ENCODE data around the gene TRIM43. TPM values are rescaled to one million over a fixed set of nuclear protein-coding genes. Genes with fewer than 3 reads are reported as not detected.
"Not testable (repeated sequence)": the region's sequence is repeated elsewhere in the genome, so short reads cannot be mapped to it uniquely, and the experiment has no call there.

Gene TRIM43
- not detected in 2 replicates for polyA plus RNA-seq (2014; cell fraction: cytosol; rRNA removed)
- polyA plus RNA-seq (2014; cell fraction: nucleus; rRNA removed) = not detected in 2 replicates

DNA sequence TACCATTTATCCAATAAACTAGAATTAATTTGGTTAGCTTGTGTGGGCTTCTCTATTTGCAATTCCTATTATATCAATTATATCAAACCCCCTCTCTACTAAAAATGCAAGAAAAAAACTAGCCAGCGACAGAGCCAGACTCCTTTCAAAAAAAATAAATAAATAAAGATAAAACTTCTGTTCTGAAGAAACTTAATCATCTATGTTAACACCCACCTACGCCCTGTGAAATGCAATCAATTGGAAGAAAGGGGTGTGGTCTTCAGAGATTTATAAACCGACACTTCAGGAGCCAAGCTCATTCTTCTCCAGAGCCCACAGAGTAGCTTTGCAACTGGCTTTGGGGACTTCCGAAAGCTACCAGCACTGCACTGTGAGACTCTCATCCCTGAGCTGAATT, at the start of gene TRIM43:
TRIM43 (plus strand) TSS at position 301 of the 400 bp plus-strand sequence. CDS start 2,023 bp downstream, outside the sequence.
- DNase-seq (ENCODE audit: low spot score) = not testable (repeated sequence)

DNA sequence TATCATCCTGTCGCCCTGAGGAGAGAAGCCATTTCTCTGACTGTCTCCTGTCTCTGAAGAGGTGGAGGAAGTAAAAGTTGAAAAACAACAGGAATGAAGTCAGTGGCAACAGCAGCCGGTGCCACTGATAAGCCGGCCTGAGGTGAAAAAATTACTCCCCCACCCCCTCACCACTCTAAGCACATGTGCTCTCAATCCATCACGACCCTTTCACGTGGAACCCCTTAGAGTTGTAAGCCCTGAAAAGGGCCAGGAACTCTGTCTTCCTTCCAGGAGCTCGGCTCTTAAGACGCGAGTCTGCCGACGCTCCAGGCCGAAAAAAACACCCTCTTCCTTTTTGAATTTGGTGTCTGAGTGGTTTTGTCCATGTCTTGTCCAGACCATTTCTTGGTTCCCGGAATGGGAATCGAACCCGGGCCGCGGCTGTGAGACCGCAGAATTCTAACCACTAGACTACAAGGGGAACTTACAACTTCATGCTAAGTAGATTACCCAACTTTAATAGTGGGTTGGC, 40.7 kb upstream of the TRIM43 start:
- DNase-seq (ENCODE audit: low spot score) = no peak

DNA sequence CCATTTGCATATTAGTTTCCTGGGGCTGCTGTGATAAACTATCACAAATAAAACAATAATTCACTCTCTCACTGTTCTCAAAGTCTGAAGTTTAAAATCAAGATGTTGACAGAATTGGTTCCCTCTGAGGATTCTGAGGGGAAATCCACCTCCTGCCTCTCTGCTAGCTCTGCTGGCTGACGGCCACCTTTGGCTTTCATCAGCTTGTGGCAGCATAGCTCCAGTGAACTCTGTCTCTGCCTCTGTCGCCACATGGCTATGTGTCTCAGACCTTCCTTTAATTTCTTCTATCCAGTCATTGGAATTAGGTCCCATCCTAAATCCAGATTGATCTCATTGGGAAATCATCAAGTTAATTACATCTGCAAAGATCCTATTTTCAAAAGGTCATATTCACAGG, 38.9 kb upstream of the TRIM43 start:
- DNase-seq (ENCODE audit: low spot score) = no peak

DNA sequence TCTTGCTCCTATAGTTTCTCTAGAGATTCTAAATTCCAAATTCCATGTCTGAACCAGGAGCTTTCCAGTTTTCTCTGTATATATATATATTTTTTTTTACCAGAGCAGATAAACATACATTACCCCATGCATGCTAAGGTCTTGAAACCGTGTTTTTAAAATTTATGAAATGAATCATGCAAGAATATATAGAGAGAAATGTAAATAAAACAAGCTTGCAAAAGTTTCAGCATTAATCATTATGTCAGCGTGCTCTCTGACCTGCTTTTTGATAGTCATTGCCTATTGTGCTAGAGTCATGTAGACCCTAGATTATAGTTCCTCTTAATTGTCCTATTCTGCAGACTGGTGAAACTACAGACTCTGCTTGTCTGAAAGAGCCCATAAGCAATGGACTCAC, 22.6 kb upstream of the TRIM43 start:
- no peak for DNase-seq (ENCODE audit: low spot score)

DNA sequence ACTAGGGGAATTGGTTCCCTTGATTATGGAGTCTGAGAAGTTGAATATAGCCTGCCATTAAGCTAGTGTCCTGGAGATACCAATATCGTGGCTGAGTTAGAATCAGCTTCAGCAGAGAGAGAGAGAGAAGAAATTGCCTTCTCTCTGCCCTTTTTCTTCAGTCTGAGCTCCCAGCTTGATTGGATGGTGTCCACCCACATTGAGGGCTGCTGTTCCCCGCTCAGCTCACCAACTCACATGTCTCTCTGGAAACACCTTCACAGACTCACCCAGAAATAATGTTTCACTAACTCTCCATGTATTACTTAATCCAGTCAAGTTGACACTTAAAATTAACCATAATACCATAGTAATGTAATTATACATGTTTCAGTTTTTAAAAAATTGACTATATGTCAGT, 17.9 kb upstream of the TRIM43 start:
- DNase-seq (ENCODE audit: low spot score) = no peak

DNA sequence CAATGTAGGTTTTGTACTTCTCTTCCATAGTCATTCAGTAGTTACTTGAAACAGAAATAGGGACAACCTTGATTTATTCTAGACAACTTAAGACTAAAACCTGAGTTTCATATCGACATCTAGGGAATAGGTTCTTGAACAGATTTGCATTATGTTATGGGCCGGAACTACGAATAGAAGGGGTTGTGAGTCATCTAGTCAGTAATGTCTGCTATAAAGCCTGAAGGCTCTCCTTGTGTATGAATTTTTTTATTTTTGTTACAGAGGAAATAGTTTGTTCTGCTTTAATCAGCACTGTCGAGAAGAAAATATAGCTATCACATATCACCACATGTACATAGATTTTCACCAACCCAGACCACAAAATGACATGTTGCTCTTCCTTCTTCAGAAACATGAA, 17.3 kb upstream of the TRIM43 start:
- no peak for DNase-seq (ENCODE audit: low spot score)

DNA sequence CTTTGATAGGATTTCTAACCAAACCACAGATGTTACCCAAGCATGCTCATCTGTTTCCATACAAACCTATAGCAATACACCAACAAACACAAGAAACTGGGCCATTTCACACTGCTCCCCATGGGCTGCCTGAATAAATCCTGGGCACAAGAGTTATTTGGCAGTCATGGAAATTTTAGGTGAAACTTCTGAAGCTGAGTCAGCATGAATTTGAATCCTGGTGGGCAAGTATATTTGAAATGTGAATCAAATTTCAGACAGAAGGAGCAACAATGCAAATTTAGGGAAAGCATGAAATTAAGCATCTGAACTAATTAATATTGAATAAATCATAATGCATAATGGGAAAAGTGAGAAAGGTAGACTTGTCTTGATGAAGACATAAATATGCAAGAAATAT, 15.9 kb upstream of the TRIM43 start:
- DNase-seq (ENCODE audit: low spot score) = no peak

DNA sequence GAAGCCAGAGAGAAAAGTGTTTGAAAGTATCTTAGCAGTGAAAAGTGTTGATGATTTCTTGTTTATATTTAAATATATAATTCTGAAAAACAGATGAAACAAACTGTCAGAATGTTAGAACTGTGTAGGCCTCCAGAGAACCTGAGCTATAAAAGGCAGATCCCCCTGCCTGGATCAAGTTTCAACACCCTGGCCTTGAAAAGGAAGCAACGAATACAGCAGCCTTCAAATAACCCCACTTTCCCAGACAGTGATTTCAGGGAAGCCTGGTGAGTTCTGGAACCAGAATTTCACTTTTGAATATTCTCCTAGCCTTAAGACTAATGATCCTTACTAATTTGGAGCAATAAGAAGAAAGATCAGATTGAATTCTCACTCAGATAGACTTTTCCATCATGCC, 13.3 kb upstream of the TRIM43 start:
- DNase-seq (ENCODE audit: low spot score) = no peak

DNA sequence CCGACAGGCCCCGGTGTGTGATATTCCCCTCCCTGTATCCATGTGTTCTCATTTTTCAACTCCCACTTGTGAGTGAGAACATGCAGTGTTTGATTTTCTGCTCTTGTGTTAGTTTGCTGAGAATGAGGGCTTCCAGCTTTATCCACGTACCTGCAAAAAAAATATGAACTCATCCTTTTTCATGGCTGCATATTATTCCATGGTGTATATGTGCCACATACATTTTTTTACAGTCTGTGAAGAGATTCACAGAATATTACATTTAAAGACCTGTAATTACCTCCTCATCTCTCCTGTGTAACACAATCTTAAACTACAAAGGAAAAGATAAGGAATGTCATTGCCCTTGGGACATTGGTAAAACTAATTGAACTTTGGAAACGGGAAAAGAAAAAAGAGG, 8.3 kb upstream of the TRIM43 start:
- DNase-seq (ENCODE audit: low spot score) = not testable (repeated sequence)

DNA sequence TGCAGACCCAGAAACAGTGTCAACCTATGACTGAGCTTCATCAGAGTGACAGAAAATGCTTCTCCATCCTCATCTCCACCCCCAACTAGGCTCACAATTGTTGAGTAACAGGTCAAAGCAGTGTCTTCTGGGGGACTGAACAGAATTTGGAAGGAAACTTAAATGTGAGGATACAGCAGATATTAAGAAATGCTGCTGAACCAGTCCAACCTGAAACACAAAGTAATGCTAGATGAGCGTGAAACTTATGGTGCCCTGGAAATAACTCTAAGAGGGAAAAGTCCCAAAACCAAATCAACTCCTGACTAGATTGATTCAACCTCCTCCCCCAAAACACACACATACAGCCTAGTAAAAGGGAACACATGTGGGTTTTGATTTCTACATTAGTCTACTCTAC, 7.5 kb upstream of the TRIM43 start:
- DNase-seq (ENCODE audit: low spot score) = not testable (repeated sequence)

DNA sequence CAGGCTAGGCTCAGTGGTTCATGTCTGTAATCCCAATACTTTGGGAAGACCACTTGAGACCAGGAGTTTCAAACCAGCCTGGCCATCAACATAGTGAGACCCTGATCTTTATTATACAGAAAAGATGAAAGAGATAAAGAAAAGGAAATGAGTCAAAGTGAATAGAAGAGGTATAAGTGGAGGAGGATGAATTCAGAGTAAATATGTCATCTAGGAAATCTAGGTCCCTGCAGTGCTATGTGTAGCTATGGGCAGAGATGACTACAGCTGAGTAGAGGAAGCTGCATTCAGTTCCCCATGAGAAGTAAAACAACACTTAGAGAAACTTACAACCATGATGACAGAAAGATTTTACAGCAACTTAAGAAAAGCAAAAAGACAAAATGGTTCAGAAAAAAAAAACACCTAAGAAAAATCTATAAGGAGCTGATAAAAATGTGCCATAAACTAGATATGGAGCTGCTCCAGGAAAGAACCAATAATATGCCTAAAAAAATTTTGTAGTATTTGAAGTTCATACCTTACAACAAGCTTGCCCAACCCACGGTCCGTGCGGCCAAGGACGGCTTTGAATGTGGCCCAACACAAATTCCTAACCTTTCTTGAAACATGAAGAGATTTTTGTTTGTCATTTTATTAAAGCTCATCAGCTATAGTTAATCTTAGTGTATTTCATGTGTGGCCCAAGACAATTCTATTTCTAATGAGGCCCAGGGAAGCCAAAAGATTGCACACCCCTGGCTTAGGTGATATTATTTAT, 1.8 kb upstream of the TRIM43 start:
- DNase-seq (ENCODE audit: low spot score) = not testable (repeated sequence)

DNA sequence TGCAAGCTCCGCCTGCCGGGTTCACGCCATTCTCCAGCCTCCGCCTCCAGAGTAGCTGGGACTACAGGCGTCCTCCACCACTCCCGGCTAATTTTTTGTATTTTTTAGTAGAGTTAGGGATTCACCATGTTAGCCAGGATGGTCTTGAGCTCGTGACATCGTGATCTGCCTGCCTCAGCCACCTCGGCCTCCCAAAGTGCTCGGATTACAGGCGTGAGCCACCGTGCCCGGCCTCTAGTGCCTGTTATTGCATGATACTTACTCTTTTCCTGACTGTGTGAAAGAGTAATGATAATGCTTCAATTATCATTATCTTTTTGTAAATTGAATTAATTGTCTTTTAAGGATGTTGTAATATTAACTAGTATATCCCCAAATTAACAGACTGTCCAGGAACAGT, 1.2 kb downstream of the TRIM43 start:
- DNase-seq (ENCODE audit: low spot score) = not testable (repeated sequence)

DNA sequence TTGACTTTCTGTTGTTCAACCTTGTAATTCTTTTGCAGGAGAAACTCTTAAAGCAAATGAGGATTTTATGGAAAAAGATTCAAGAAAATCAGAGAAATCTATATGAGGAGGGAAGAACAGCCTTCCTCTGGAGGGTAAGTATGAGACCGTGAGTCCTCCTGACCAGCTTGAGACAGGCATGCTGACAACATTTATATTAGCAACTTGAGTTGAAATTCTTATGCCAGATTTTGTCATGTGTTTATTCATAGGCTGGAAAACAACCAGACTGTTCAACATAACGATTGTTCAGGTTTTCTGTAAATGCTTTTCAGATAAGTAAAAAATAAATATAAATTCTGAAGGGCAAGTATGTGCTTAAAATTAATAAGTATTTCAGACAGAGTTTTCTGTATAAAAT, 3.2 kb downstream of the TRIM43 start:
- DNase-seq (ENCODE audit: low spot score) = not testable (repeated sequence)

DNA sequence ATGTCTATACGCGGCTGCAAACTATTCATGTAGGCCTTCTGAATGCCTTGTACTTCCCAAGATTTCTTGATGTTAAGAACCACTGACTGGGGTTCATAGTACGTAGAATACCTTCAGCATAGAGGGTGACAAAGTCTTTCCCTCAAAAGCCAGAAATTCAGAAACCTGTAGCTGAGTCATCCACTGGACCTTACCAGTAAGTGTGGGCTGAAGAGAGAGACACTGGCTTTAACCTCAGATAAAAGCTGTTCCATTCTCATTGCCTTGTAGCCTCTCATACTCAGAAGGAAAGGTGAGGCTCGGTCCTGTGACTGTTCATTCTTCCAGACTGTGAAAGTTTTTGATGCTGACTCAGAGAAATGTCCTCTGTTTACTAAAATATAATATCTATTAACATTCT, 9.5 kb downstream of the TRIM43 start:
- DNase-seq (ENCODE audit: low spot score) = not testable (repeated sequence)

DNA sequence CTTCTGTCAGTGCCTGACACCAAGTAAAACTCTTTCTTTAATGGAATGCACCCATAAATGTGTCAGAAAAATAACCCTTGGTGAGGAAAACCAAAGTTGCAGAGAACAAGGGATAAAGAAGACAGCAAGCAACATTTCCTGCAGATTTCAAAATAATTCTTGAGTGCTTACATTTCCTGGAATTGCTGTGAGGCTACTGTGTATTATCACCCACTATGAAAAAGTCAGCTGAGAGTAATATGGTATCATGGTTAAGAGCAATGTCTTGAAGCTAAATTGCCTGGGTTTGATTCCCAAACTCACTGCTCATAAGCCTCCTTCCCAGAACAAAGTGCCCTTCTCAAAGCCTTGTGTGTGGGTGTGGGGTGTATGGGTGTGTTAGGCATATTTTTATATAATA, 10.3 kb downstream of the TRIM43 start:
- DNase-seq (ENCODE audit: low spot score) = not testable (repeated sequence)

DNA sequence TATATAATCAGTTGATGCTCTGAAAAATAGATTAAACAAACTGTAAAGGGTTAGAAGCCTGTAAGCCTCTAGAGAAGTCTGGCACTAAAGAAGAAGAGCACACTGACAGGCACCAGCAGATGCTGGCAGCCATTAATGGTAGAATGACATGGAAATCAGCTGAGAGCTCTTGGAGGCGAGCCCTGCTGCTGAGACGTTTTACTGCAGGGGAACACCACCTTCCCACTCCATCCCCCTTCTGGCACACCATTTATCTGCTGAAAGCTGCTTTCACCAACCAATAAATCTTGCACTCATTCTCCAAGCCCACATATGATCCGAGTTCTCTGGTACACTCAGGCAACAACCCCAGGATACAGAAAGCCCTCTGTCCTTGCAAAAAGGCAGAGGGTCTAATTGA, 16.6 kb downstream of the TRIM43 start:
- not testable (repeated sequence) for DNase-seq (ENCODE audit: low spot score)

DNA sequence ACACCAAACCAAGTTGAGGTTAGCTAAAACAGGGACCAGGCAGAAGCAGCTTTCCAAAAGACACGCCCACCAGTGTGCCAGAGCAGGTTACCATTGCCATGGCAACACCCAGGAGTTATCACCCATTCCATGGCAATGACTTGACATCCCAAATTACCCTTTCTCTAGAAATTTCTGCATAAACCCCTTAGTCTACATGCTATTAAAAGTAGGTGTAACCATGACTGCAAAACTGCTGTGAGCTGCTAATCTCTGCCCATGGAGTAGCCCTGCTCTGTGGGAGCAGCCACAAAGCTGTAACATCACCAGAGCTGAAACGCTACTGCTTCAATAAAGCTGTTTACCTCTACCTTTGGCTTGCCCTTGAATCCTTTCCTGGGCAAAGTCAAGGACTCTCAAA, 18.0 kb downstream of the TRIM43 start:
- DNase-seq (ENCODE audit: low spot score) = not testable (repeated sequence)

DNA sequence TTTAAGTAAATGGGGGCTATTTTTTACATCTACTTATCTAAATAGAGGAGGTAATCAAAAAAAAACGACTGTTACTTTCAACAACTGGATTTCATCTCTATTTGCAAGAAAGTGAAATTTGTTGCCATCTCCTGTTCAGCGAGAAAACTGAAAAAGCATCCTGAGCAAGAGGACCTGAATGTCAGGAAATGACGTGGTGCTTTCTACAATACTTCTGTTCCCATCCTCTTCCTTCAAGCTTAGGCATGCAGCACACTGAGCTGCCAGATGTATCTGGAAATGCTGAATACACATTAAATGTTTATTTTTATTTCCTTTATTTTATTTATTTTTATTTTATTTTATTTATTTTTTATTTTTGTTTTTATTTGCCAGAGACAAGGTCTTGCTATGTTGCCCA, 21.2 kb downstream of the TRIM43 start:
- not testable (repeated sequence) for DNase-seq (ENCODE audit: low spot score)

DNA sequence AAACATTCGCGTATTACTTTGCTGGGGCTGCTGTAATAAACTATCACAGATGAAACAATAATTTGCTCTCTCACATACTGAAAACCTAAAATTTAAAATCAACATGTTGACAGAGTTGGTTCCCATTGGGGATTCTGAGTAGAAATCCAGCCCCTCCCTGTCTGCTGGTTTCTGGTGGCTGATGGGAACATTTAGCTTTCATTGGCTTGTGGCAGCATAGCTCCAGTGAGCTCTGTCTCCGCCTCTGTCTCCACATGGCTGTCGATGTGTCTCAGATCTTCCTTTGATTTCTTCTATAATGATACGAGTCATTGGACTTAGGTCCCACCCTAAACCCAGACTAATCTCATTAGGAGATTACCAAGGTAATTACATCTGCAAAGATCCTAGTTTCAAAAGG, 30.9 kb downstream of the TRIM43 start:
- DNase-seq (ENCODE audit: low spot score) = not testable (repeated sequence)

DNA sequence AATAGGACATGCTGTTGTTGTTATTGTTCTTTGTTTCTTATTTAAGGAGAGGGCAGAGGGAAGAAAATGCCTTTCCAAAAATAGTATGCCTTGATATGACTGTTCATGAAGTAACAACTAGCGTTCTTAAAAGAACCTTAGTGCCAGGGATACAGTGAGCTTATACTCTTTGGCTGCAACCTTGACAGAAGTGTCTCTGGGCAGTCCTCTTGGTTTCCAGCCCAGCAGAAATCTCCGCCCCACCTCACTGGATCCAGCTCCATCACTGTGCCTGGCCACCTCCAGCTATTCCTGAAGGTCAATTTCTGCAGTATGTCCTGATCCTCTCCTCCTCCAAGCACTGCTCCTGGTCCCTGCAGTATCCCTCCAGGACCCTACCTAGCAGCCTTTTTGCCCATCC, 39.2 kb downstream of the TRIM43 start:
- DNase-seq (ENCODE audit: low spot score) = not testable (repeated sequence)

DNA sequence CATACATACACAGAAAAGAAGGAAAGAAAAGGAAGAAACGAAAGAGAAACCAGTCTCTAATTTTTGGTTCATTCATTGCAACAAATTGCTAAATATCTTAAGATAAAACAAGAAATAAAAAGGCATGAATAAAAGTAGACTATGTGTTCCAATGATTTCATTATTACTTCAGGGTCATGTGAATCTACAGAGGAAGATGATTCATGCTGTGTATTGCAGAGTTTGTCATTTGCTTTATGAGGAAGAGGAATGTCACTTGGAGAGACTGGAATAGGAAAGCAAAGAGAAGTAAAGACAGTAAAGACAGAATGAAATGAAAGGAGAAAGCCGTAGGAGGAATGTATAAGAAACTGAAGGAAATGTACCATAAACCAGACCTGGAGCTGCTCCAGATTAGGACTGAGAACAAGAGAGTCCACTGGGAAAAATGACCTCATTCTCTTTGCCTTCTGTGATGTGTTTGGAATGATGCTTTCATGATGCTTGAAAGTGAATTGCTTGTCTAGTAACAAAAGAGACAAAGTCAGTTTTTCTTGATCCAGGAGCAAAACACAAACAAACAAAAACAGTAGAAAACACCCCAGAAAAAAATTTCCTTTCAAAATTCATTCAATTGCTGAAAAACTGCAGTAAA, 41.9 kb downstream of the TRIM43 start:
- not testable (repeated sequence) for DNase-seq (ENCODE audit: low spot score)

DNA sequence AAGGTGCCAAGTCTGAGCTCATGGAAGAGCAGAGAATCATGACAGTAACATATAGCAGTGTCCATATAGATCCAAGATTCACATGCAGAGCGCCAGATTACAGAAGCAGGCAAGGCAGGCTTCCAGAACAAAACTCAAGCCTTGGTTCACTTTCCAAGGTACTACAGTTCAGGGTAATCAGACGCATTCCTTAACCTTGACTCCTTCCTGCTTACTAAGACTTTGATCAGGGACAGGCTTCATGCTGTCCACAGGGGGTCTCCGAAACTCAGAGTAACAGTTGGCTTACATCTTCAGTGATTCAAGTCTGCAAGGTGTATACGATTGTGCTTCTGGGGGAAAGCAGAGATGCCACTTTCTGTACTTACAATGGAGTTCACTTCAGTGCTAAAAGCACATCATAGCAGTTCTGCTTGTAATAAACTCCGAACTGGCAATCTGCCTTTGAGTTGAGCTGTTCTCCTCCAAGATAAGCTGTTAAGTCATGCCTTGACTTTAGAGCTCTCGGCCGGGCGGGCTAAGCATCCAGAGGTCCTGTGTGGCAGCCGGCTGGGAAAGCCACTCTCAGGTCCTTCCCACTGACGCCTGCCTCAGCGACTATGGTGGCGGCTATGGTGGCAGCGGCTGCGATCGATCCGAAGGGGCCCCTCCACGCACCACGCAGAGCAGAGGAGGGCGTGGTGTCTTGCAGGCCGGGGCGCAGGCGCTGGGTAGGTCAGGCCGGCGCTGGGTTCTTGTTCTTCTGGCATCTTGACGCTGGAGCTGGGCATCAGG, 48.9 kb downstream of the TRIM43 start:
- not testable (repeated sequence) for DNase-seq (ENCODE audit: low spot score)

Data from SK-N-DZ (cell line).